ENCODE data around the gene SLC30A2.

DNA sequence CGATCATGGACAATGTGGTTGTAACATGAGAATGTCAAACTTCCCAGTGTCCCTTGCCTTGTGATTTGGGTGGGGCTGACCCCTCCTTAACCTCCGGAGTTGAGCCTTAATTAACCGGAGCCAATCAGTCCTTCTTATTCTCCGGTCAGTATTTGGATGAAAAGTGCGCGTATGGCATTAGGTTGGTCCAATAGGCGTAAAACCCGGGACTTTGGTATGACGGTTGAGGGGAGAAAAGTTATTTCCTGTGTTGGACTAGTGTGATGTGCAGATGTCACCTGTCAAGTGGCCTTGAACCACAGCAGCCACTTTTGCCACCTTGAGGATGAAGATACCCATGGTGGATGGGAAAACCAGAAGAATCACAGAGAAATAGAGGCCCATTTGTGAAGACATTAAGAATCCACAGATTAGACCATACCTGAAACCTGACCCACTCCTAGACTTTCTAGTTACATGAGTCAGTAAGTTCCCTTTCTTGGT lies 53.2 kb downstream of the SLC30A2 start:
- TF ChIP-seq, protein P1, sequence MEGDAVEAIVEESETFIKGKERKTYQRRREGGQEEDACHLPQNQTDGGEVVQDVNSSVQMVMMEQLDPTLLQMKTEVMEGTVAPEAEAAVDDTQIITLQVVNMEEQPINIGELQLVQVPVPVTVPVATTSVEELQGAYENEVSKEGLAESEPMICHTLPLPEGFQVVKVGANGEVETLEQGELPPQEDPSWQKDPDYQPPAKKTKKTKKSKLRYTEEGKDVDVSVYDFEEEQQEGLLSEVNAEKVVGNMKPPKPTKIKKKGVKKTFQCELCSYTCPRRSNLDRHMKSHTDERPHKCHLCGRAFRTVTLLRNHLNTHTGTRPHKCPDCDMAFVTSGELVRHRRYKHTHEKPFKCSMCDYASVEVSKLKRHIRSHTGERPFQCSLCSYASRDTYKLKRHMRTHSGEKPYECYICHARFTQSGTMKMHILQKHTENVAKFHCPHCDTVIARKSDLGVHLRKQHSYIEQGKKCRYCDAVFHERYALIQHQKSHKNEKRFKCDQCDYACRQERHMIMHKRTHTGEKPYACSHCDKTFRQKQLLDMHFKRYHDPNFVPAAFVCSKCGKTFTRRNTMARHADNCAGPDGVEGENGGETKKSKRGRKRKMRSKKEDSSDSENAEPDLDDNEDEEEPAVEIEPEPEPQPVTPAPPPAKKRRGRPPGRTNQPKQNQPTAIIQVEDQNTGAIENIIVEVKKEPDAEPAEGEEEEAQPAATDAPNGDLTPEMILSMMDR (IDR thresholded peaks at IDR 0.05) = no peak
- TF ChIP-seq POLR2A (IDR thresholded peaks at IDR 0.05) (no peak), POLR2AphosphoS5 (IDR thresholded peaks at IDR 0.05) (no peak), EP300 (IDR thresholded peaks at IDR 0.05) (no peak)

All from upper lobe of left lung (tissue), 4 donors.